Measurements from ENCODE around the gene RBM10.

RBM10 gene

DNA sequence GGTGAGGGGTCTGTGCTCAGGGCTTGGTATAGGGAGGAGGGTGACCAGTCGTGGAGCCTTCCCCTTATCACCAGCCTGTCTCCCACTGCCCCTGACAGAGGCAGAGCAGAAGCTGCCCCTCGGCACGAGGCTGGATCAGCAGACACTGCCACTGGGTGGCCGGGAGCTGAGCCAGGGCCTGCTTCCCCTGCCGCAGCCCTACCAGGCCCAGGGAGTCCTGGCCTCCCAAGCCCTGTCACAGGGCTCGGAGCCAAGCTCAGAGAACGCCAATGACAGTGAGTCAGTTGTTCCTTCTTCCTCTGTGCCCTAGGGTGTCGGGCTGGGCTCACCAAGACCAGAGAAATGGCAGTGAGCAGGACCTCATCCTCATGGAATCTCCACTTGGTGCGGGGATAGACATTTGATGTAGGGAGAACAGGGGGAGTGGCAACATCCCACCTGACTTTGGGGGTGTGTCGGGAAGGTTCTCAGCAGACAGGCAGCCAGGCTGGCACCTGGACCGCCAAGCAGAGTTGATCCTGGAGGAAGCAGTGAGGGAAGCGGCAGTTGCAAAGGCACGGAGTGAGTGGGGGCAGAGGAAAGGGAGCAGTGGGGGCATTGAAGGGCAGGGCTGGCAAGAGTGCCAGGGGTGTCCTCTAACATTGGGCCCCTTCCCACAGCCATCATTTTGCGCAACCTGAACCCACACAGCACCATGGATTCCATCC is 34.4 kb downstream of the RBM10 start:
- no peak overlapping the region for H4K8ac ChIP-seq (ENCODE audit: low read depth, low read length)
- no peaks in the 10 kb centered on the region for H3K9me3 ChIP-seq (ENCODE audit: insufficient read depth, low read depth, low read length)
- H3K36me3 ChIP-seq (ENCODE audit: control insufficient read depth in 1 of 2, insufficient read depth in 2 of 2, low read length in 2 of 2): peaks cover 79 to 80% of the 10 kb centered on the region in 2 experiments
- WGBS (ENCODE audit: extremely low coverage, insufficient coverage, insufficient read length): no CpG with 5 or more reads among the region's 14 CpGs
- H3K79me1 ChIP-seq (ENCODE audit: low read length): no peaks in the 10 kb centered on the region
- no peaks in the 10 kb centered on the region for H3K27me3 ChIP-seq (ENCODE audit: insufficient read depth, low read length)
- no peak overlapping the region for H3K14ac ChIP-seq (ENCODE audit: low read length)
- H2AFZ ChIP-seq (ENCODE audit: insufficient read depth, low read length, poor library complexity): no peak overlapping the region
- no peak overlapping the region for H3K4me3 ChIP-seq (ENCODE audit: low read depth, low read length)
- H2BK5ac ChIP-seq (ENCODE audit: low read depth, low read length, poor library complexity): no peak overlapping the region
- no peak overlapping the region for H3K4ac ChIP-seq (ENCODE audit: low read depth, low read length)
- H2BK120ac ChIP-seq (ENCODE audit: insufficient read depth, low read length, poor library complexity): no peak overlapping the region
- H3K27ac ChIP-seq (ENCODE audit: low read depth, low read length): no peak overlapping the region
- no peak for DNase-seq
- no peak overlapping the region for H3K4me2 ChIP-seq (ENCODE audit: low read length)
- no peak overlapping the region for H3K18ac ChIP-seq (ENCODE audit: low read length)
- H3K4me1 ChIP-seq (ENCODE audit: control insufficient read depth in 1 of 2, insufficient read depth in 2 of 2, low read length in 2 of 2): no peaks in the 10 kb centered on the region
- H4K91ac ChIP-seq (ENCODE audit: low read depth, low read length): no peak overlapping the region
- H3K79me2 ChIP-seq (ENCODE audit: control insufficient read depth, insufficient read depth, low read length, poor library complexity): no peaks in the 10 kb centered on the region
- no peak overlapping the region for H3K23ac ChIP-seq (ENCODE audit: low read length)
- no peak overlapping the region for H3K9ac ChIP-seq (ENCODE audit: low read length)
- H2BK12ac ChIP-seq (ENCODE audit: low read length): no peak overlapping the region
- H4K12ac ChIP-seq (ENCODE audit: low read depth, low read length): no peak overlapping the region
- no peak overlapping the region for H2AK5ac ChIP-seq (ENCODE audit: low read length)

DNA sequence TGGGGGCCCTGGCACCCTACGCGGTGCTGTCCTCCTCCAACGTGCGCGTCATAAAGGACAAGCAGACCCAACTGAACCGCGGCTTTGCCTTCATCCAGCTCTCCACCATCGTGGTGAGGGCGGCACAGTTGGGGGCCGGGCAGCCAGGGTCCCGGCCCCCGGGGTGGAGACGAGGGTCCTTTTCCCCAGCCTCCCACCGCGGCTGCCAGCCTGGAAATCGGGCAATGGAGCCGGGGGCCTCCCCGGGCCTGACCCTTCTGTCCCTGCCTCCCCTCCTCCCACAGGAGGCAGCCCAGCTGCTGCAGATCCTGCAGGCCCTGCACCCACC is 34.9 kb downstream of the RBM10 start:
- Histone ChIP-seq H4K8ac (ENCODE audit: low read depth, low read length) (no peak overlapping the region), H3K4me2 (ENCODE audit: low read length) (no peak overlapping the region), H3K18ac (ENCODE audit: low read length) (no peak overlapping the region), H2BK120ac (ENCODE audit: insufficient read depth, low read length, poor library complexity) (no peak overlapping the region), H3K27ac (ENCODE audit: low read depth, low read length) (no peak overlapping the region), H2BK12ac (ENCODE audit: low read length) (no peak overlapping the region), H3K4me3 (ENCODE audit: low read depth, low read length) (no peak overlapping the region), H3K9ac (ENCODE audit: low read length) (no peak overlapping the region), H4K91ac (ENCODE audit: low read depth, low read length) (no peak overlapping the region), H3K23ac (ENCODE audit: low read length) (no peak overlapping the region), H4K12ac (ENCODE audit: low read depth, low read length) (no peak overlapping the region), H2AFZ (ENCODE audit: insufficient read depth, low read length, poor library complexity) (no peak overlapping the region), H3K4me1 (ENCODE audit: control insufficient read depth in 1 of 2, insufficient read depth in 2 of 2, low read length in 2 of 2) (no peaks in the 10 kb centered on the region), H2AK5ac (ENCODE audit: low read length) (no peak overlapping the region), H3K4ac (ENCODE audit: low read depth, low read length) (no peak overlapping the region), H3K9me3 (ENCODE audit: insufficient read depth, low read depth, low read length) (no peaks in the 10 kb centered on the region), H3K79me2 (ENCODE audit: control insufficient read depth, insufficient read depth, low read length, poor library complexity) (no peaks in the 10 kb centered on the region), H3K14ac (ENCODE audit: low read length) (no peak overlapping the region), H3K79me1 (ENCODE audit: low read length) (no peaks in the 10 kb centered on the region), H2BK5ac (ENCODE audit: low read depth, low read length, poor library complexity) (no peak overlapping the region), H3K36me3 (ENCODE audit: control insufficient read depth in 1 of 2, insufficient read depth in 2 of 2, low read length in 2 of 2) (peaks cover 78 to 80% of the 10 kb centered on the region in 2 experiments), H3K27me3 (ENCODE audit: insufficient read depth, low read length) (no peaks in the 10 kb centered on the region)
- no CpG with 5 or more reads among the region's 18 CpGs for WGBS (ENCODE audit: extremely low coverage, insufficient coverage, insufficient read length)
- no peak for DNase-seq

DNA sequence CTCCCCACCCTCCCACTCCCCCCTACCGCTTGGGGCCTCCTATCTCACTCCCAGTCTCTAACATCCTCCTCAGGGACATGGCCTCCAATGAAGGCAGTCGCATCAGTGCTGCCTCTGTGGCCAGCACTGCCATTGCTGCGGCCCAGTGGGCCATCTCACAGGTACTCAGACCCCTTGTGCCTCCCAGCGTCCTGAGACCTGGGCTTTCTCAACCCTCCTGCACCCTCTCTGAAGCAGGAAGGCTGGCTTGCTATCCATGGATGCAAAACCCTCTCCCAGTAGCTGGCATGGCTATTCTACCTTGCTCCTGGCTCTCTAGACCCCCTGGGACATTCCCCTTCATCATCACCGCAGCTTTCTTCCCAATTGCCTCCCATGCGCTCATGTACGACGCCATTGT is 35.3 kb downstream of the RBM10 start:
- Histone ChIP-seq H3K14ac (ENCODE audit: low read length) (no peak overlapping the region), H3K27ac (ENCODE audit: low read depth, low read length) (no peak overlapping the region), H2AK5ac (ENCODE audit: low read length) (no peak overlapping the region), H3K23ac (ENCODE audit: low read length) (no peak overlapping the region), H2BK12ac (ENCODE audit: low read length) (no peak overlapping the region), H3K4me1 (ENCODE audit: control insufficient read depth in 1 of 2, insufficient read depth in 2 of 2, low read length in 2 of 2) (no peaks in the 10 kb centered on the region), H3K27me3 (ENCODE audit: insufficient read depth, low read length) (no peaks in the 10 kb centered on the region), H3K36me3 (ENCODE audit: control insufficient read depth in 1 of 2, insufficient read depth in 2 of 2, low read length in 2 of 2) (peaks cover 78 to 80% of the 10 kb centered on the region in 2 experiments), H2AFZ (ENCODE audit: insufficient read depth, low read length, poor library complexity) (no peak overlapping the region), H4K91ac (ENCODE audit: low read depth, low read length) (no peak overlapping the region), H3K9me3 (ENCODE audit: insufficient read depth, low read depth, low read length) (no peaks in the 10 kb centered on the region), H4K12ac (ENCODE audit: low read depth, low read length) (no peak overlapping the region), H3K9ac (ENCODE audit: low read length) (no peak overlapping the region), H3K4me3 (ENCODE audit: low read depth, low read length) (no peak overlapping the region), H3K4me2 (ENCODE audit: low read length) (no peak overlapping the region), H3K79me2 (ENCODE audit: control insufficient read depth, insufficient read depth, low read length, poor library complexity) (no peaks in the 10 kb centered on the region), H4K8ac (ENCODE audit: low read depth, low read length) (no peak overlapping the region), H2BK5ac (ENCODE audit: low read depth, low read length, poor library complexity) (no peak overlapping the region), H3K18ac (ENCODE audit: low read length) (no peak overlapping the region), H3K4ac (ENCODE audit: low read depth, low read length) (no peak overlapping the region), H3K79me1 (ENCODE audit: low read length) (no peaks in the 10 kb centered on the region), H2BK120ac (ENCODE audit: insufficient read depth, low read length, poor library complexity) (no peak overlapping the region)
- no peak for DNase-seq
- no CpG with 5 or more reads among the region's 8 CpGs for WGBS (ENCODE audit: extremely low coverage, insufficient coverage, insufficient read length)

- Histone ChIP-seq H2AFZ (ENCODE audit: insufficient read depth, low read length, poor library complexity) (no peak overlapping the region), H3K79me2 (ENCODE audit: control insufficient read depth, insufficient read depth, low read length, poor library complexity) (no peaks in the 10 kb centered on the region), H2BK12ac (ENCODE audit: low read length) (no peak overlapping the region), H3K9me3 (ENCODE audit: insufficient read depth, low read depth, low read length) (no peaks in the 10 kb centered on the region), H3K79me1 (ENCODE audit: low read length) (no peaks in the 10 kb centered on the region), H2BK120ac (ENCODE audit: insufficient read depth, low read length, poor library complexity) (no peak overlapping the region), H3K18ac (ENCODE audit: low read length) (no peak overlapping the region), H3K14ac (ENCODE audit: low read length) (no peak overlapping the region), H4K91ac (ENCODE audit: low read depth, low read length) (no peak overlapping the region), H3K4me2 (ENCODE audit: low read length) (no peak overlapping the region), H2BK5ac (ENCODE audit: low read depth, low read length, poor library complexity) (no peak overlapping the region), H4K8ac (ENCODE audit: low read depth, low read length) (no peak overlapping the region), H3K27ac (ENCODE audit: low read depth, low read length) (no peak overlapping the region), H2AK5ac (ENCODE audit: low read length) (no peak overlapping the region), H3K4ac (ENCODE audit: low read depth, low read length) (no peak overlapping the region), H3K36me3 (ENCODE audit: control insufficient read depth in 1 of 2, insufficient read depth in 2 of 2, low read length in 2 of 2) (peaks cover 79 to 82% of the 10 kb centered on the region in 2 experiments), H3K4me1 (ENCODE audit: control insufficient read depth in 1 of 2, insufficient read depth in 2 of 2, low read length in 2 of 2) (no peaks in the 10 kb centered on the region), H3K9ac (ENCODE audit: low read length) (no peak overlapping the region), H3K27me3 (ENCODE audit: insufficient read depth, low read length) (no peaks in the 10 kb centered on the region), H3K4me3 (ENCODE audit: low read depth, low read length) (no peak overlapping the region), H4K12ac (ENCODE audit: low read depth, low read length) (no peak overlapping the region), H3K23ac (ENCODE audit: low read length) (no peak overlapping the region)
- WGBS (ENCODE audit: extremely low coverage, insufficient coverage, insufficient read length): no CpG with 5 or more reads among the region's 10 CpGs
- no peak for DNase-seq
Measured at GRCh38 chrX:47181301-47181700, 36.3 kb downstream of the RBM10 start.
